Keratinocyte (primary cell): ENCODE data around the gene STX8. TPM values are rescaled to one million over a fixed set of nuclear protein-coding genes. Genes with fewer than 3 reads are reported as not detected.

Experiments
- DNase-seq: peaks from one replicate; pipeline ENCODE4 v3.0.0-alpha.2; 2011; ENCODE audit warnings: low read depth, missing footprints, low spot score
- FAIRE-seq: peaks from 2 replicates; lab custom pipeline; 2011; peaks lifted over from hg19 to GRCh38; lab: Jason Lieb, UNC
- H2AFZ ChIP-seq: 2 replicates; pipeline ENCODE4 v1.6.0; 2012; ENCODE audit warnings: low read length, control low read depth, inconsistent platforms; ENCODE audit not compliant: control insufficient read depth
- H3K27ac ChIP-seq: 2 replicates; pipeline ENCODE4 v1.5.1; 2011; ENCODE audit warnings: low read length; ENCODE audit not compliant: control insufficient read depth, insufficient read depth
- H3K27me3 ChIP-seq: 3 replicates; pipeline ENCODE4 v1.6.0; 2011; ENCODE audit warnings: low read length; ENCODE audit not compliant: control insufficient read depth, insufficient read depth; ENCODE audit errors: extremely low read depth
- H3K36me3 ChIP-seq, 2 experiments: 2 replicates in 1 of 2; 3 replicates in 1 of 2; pipeline ENCODE4 v1.5.1; 2011; ENCODE audit warnings: low read length in 2 of 2, mild to moderate bottlenecking in 1 of 2; ENCODE audit not compliant: control insufficient read depth in 2 of 2, insufficient read depth in 2 of 2; ENCODE audit errors: extremely low read depth in 1 of 2
- H3K4me1 ChIP-seq: 3 replicates; pipeline ENCODE4 v1.5.1; 2011; ENCODE audit warnings: low read length; ENCODE audit not compliant: control insufficient read depth, insufficient read depth; ENCODE audit errors: extremely low read depth
- H3K4me2 ChIP-seq: 3 replicates; pipeline ENCODE4 v1.6.0; 2011; ENCODE audit warnings: low read depth, low read length; ENCODE audit not compliant: control insufficient read depth, insufficient read depth; ENCODE audit errors: extremely low read depth
- H3K4me3 ChIP-seq, 3 experiments: fragments of 200-600 bp in 1 of 3; sonication (generic) in 1 of 3; 2 replicates in 2 of 3; 3 replicates in 1 of 3; pipeline ENCODE4 v1.5.1; 2011 to 2016; ENCODE audit warnings: low read length in 3 of 3, mild to moderate bottlenecking in 3 of 3, control low read depth in 2 of 3, inconsistent platforms in 1 of 3, low read depth in 1 of 3, mixed read lengths in 1 of 3, mixed run types in 1 of 3, moderate library complexity in 1 of 3; ENCODE audit not compliant: control insufficient read depth in 2 of 3, insufficient read depth in 2 of 3; ENCODE audit errors: extremely low read depth in 1 of 3
- H3K79me2 ChIP-seq: 2 replicates; pipeline ENCODE4 v1.6.0; 2012; ENCODE audit warnings: low read length; ENCODE audit not compliant: control insufficient read depth, insufficient read depth
- H3K9ac ChIP-seq: 3 replicates; pipeline ENCODE4 v1.6.0; 2011; ENCODE audit warnings: low read length; ENCODE audit not compliant: control insufficient read depth, insufficient read depth; ENCODE audit errors: extremely low read depth
- H3K9me1 ChIP-seq: 3 replicates; pipeline ENCODE4 v1.6.0; 2011; ENCODE audit warnings: low read length; ENCODE audit not compliant: control insufficient read depth, insufficient read depth; ENCODE audit errors: extremely low read depth
- H3K9me3 ChIP-seq: 2 replicates; pipeline ENCODE4 v1.5.1; 2012; ENCODE audit warnings: low read depth, low read length; ENCODE audit not compliant: control insufficient read depth
- H4K20me1 ChIP-seq: 3 replicates; pipeline ENCODE4 v1.6.0; 2011; ENCODE audit warnings: low read length; ENCODE audit not compliant: control insufficient read depth, insufficient read depth; ENCODE audit errors: extremely low read depth
- CTCF ChIP-seq, 3 experiments: IDR thresholded peaks in 1 of 3; conservative IDR thresholded peaks in 1 of 3; optimal IDR thresholded peaks in 1 of 3; 2 replicates in 2 of 3; 3 replicates in 1 of 3; pipeline versions ENCODE3 to v1.5.1; 2011; ENCODE audit warnings: low read length in 3 of 3, mild to moderate bottlenecking in 3 of 3, moderate library complexity in 2 of 3, control low read depth in 1 of 3, inconsistent platforms in 1 of 3; ENCODE audit not compliant: insufficient read depth in 2 of 3; ENCODE audit errors: extremely low read depth in 1 of 3
- EZH2 ChIP-seq: IDR thresholded peaks from one replicate; pipeline ENCODE4 v1.6.1; 2012; ENCODE audit warnings: inconsistent platforms, mild to moderate bottlenecking, low read length, moderate library complexity
- dilution Hi-C: fragments of 300-500 bp; cut with MboI; formaldehyde crosslinking; loops from one replicate; pipeline ENCODE4 v1.7.0; 2020; ENCODE audit warnings: low sequenced_read_pairs; ENCODE audit not compliant: extremely low pct_ligation_motif_present
- polyA plus RNA-seq, 5 experiments: library from polyadenylated mRNA; depleted of rRNA in 3 of 5; stranded (reverse) in 3 of 5; stranded (forward) in 1 of 5; unstranded in 1 of 5; fragments of >200 nt; gene quantifications; 1 replicate in 1 of 5; 2 replicates in 3 of 5; 3 replicates in 1 of 5; pipeline versions ENCODE4 v1.2.1 to v1.2.3, GENCODE V29; 2011 to 2012; ENCODE audit warnings: missing spikeins in 2 of 5, low read depth in 1 of 5, low replicate concordance in 1 of 5

STX8 gene
- polyA plus RNA-seq, 1 donor (not counting 4 experiments of a cell fraction or from before 2014, with no cell fraction given) = 90.3 TPM

- H3K4me3 ChIP-seq = no peak overlapping the region
- H3K4me1 ChIP-seq = no peaks in the 10 kb centered on the region
- no peaks in the 10 kb centered on the region for H3K9me3 ChIP-seq
- H3K27me3 ChIP-seq = no peaks in the 10 kb centered on the region
- dilution Hi-C loops = no loop called here
- H3K9ac ChIP-seq = no peak overlapping the region
- H2AFZ ChIP-seq = no peak overlapping the region
- TF ChIP-seq EZH2 (no peak), CTCF (optimal IDR thresholded peaks at IDR 0.05 in 1 of 3, IDR thresholded peaks at IDR 0.05 in 1 of 3, conservative IDR thresholded peaks at IDR 0.05 in 1 of 3; ENCODE audit: extremely low read depth in 1 of 3, insufficient read depth in 2 of 3, low read length in 3 of 3) (no peak)
- H3K36me3 ChIP-seq = no peaks in the 10 kb centered on the region
- no peak overlapping the region for H3K27ac ChIP-seq
- no peaks in the 10 kb centered on the region for H4K20me1 ChIP-seq
- no peaks in the 10 kb centered on the region for H3K79me2 ChIP-seq
- DNase-seq = no peak
- FAIRE-seq = no peak
- H3K9me1 ChIP-seq = no peaks in the 10 kb centered on the region
- no peak overlapping the region for H3K4me2 ChIP-seq
These were observed 246.2 kb downstream of the STX8 start for GRCh38 chr17:9329251-9329921.

GRCh38 chr17:9324864-9325263 lies 250.8 kb downstream of the STX8 start:
- no peak overlapping the region for H3K27ac ChIP-seq
- H3K9me1 ChIP-seq = no peaks in the 10 kb centered on the region
- no peak for DNase-seq
- H3K79me2 ChIP-seq = no peaks in the 10 kb centered on the region
- no peak overlapping the region for H3K9ac ChIP-seq
- no peaks in the 10 kb centered on the region for H4K20me1 ChIP-seq
- FAIRE-seq = no peak
- H3K27me3 ChIP-seq = no peaks in the 10 kb centered on the region
- H3K4me3 ChIP-seq = no peak overlapping the region
- H2AFZ ChIP-seq = no peak overlapping the region
- TF ChIP-seq EZH2 (no peak), CTCF (optimal IDR thresholded peaks at IDR 0.05 in 1 of 3, IDR thresholded peaks at IDR 0.05 in 1 of 3, conservative IDR thresholded peaks at IDR 0.05 in 1 of 3; ENCODE audit: extremely low read depth in 1 of 3, insufficient read depth in 2 of 3, low read length in 3 of 3) (no peak)
- no peak overlapping the region for H3K4me2 ChIP-seq
- H3K4me1 ChIP-seq = no peaks in the 10 kb centered on the region
- no peaks in the 10 kb centered on the region for H3K9me3 ChIP-seq
- dilution Hi-C loops = no loop called here
- H3K36me3 ChIP-seq = no peaks in the 10 kb centered on the region
